ENCODE measurements around the gene TPI1.

Gene TPI1

GRCh38 chr12:6831450-6831995 is 35.8 kb upstream of the TPI1 start:
- H3K4me3 ChIP-seq (IDR thresholded peaks at IDR 0.05; ENCODE audit: insufficient read depth, low read depth, low read length), result no peak overlapping the region
- no peak overlapping the region for H3K4me2 ChIP-seq
- H3K27ac ChIP-seq, result no peak overlapping the region
- no peaks in the 10 kb centered on the region for H3K36me3 ChIP-seq (ENCODE audit: insufficient read depth)
- no peak overlapping the region for H2AFZ ChIP-seq (ENCODE audit: low read depth)
- TF ChIP-seq CTCF (conservative IDR thresholded peaks at IDR 0.05; ENCODE audit: low read depth, low read length), result no peak
- H3K79me2 ChIP-seq (ENCODE audit: insufficient read depth, low read depth), result no peaks in the 10 kb centered on the region
- H4K20me1 ChIP-seq (ENCODE audit: insufficient read depth), result no peaks in the 10 kb centered on the region
- H3K4me1 ChIP-seq (ENCODE audit: low read depth, poor library complexity, severe bottlenecking), result no peaks in the 10 kb centered on the region
- H3K9ac ChIP-seq, result no peak overlapping the region
- H3K27me3 ChIP-seq (ENCODE audit: insufficient read depth, low read depth), result peaks cover 59% of the 10 kb centered on the region

- Histone ChIP-seq H3K4me2 (no peak overlapping the region), H3K27ac (no peak overlapping the region), H3K27me3 (ENCODE audit: insufficient read depth, low read depth) (peaks cover 53% of the 10 kb centered on the region), H3K9ac (no peak overlapping the region), H3K36me3 (ENCODE audit: insufficient read depth) (no peaks in the 10 kb centered on the region), H3K4me1 (ENCODE audit: low read depth, poor library complexity, severe bottlenecking) (no peaks in the 10 kb centered on the region), H4K20me1 (ENCODE audit: insufficient read depth) (no peaks in the 10 kb centered on the region), H2AFZ (ENCODE audit: low read depth) (no peak overlapping the region), H3K4me3 (IDR thresholded peaks at IDR 0.05; ENCODE audit: insufficient read depth, low read depth, low read length) (no peak overlapping the region), H3K79me2 (ENCODE audit: insufficient read depth, low read depth) (no peaks in the 10 kb centered on the region)
- TF ChIP-seq CTCF (conservative IDR thresholded peaks at IDR 0.05; ENCODE audit: low read depth, low read length), result no peak
These were observed 35.2 kb upstream of the TPI1 start for GRCh38 chr12:6832125-6832524.

- TF ChIP-seq CTCF (conservative IDR thresholded peaks at IDR 0.05; ENCODE audit: low read depth, low read length), result no peak
- H3K4me2 ChIP-seq, result no peak overlapping the region
These were observed 34.0 kb upstream of the TPI1 start for GRCh38 chr12:6833189-6833890.

GRCh38 chr12:6834254-6834653 is 33.1 kb upstream of the TPI1 start:
- H3K4me2 ChIP-seq, result no peak overlapping the region
- H3K36me3 ChIP-seq (ENCODE audit: insufficient read depth), result no peaks in the 10 kb centered on the region
- no peak for TF ChIP-seq CTCF (conservative IDR thresholded peaks at IDR 0.05; ENCODE audit: low read depth, low read length)
- no peaks in the 10 kb centered on the region for H3K4me1 ChIP-seq (ENCODE audit: low read depth, poor library complexity, severe bottlenecking)
- no peak overlapping the region for H3K4me3 ChIP-seq (IDR thresholded peaks at IDR 0.05; ENCODE audit: insufficient read depth, low read depth, low read length)
- H3K27ac ChIP-seq, result no peak overlapping the region
- no peaks in the 10 kb centered on the region for H3K79me2 ChIP-seq (ENCODE audit: insufficient read depth, low read depth)
- H3K27me3 ChIP-seq (ENCODE audit: insufficient read depth, low read depth), result peaks cover 46% of the 10 kb centered on the region
- H2AFZ ChIP-seq (ENCODE audit: low read depth), result no peak overlapping the region
- no peaks in the 10 kb centered on the region for H4K20me1 ChIP-seq (ENCODE audit: insufficient read depth)
- H3K9ac ChIP-seq, result no peak overlapping the region

More at GRCh38 chr12:6833189-6833890, 34.0 kb upstream of the TPI1 start:
- Histone ChIP-seq H3K79me2 (ENCODE audit: insufficient read depth, low read depth) (no peaks in the 10 kb centered on the region), H3K36me3 (ENCODE audit: insufficient read depth) (no peaks in the 10 kb centered on the region), H3K27ac (no peak overlapping the region), H4K20me1 (ENCODE audit: insufficient read depth) (no peaks in the 10 kb centered on the region), H2AFZ (ENCODE audit: low read depth) (no peak overlapping the region), H3K4me3 (IDR thresholded peaks at IDR 0.05; ENCODE audit: insufficient read depth, low read depth, low read length) (no peak overlapping the region), H3K4me1 (ENCODE audit: low read depth, poor library complexity, severe bottlenecking) (no peaks in the 10 kb centered on the region), H3K27me3 (ENCODE audit: insufficient read depth, low read depth) (peaks cover 51% of the 10 kb centered on the region), H3K9ac (no peak overlapping the region)

Data from KMS-11 (cell line).